HG02938 (cell line): ENCODE results near the gene LHFPL4.

Experiments
- ATAC-seq: cut with Tn5 transposase; IDR thresholded peaks from one replicate; pipeline ENCODE4 v1.9.1; 2021; ENCODE audit warnings: mild to moderate bottlenecking, moderate library complexity; ENCODE audit not compliant: unreplicated experiment

LHFPL4 gene

DNA sequence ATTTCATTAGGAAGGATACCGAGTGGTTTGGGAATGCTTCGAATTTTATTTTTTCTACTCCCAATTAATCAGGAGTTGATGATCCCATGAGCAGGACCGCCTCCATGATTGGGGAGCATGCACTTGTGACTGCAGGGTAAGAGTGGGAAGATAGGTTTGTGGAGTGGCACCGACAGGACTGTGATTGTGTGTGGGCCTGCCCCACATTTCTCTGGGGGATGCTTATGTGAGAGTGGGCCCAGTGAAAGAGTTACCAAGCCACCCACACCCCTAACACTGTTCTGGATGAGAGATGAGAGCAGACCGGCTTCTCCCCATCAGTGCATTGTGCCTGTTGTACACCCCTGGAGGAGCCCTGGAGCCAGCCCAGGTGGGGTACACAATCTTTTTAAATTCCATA lies 76.7 kb downstream of the LHFPL4 start:
- no peak for ATAC-seq

DNA sequence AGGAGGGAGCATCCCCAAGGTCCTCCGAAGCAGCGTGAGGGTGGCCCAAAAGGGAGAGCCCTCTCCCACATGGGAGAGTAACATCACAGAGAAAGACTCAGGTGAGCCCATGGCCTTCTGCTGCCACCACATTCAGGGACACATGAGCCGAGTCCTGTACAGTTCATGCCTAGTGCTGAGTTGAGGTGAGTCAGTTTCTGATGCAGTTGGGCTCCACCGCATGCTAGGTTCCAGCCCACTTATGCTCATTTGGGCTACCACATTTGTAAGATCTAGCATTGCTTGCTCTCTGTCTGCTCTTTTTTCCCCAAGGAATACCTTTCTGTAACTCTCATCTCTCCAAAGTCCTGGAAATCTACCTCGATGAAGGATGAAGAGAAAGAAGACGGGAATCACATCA lies 79.1 kb downstream of the LHFPL4 start:
- ATAC-seq = no peak

DNA sequence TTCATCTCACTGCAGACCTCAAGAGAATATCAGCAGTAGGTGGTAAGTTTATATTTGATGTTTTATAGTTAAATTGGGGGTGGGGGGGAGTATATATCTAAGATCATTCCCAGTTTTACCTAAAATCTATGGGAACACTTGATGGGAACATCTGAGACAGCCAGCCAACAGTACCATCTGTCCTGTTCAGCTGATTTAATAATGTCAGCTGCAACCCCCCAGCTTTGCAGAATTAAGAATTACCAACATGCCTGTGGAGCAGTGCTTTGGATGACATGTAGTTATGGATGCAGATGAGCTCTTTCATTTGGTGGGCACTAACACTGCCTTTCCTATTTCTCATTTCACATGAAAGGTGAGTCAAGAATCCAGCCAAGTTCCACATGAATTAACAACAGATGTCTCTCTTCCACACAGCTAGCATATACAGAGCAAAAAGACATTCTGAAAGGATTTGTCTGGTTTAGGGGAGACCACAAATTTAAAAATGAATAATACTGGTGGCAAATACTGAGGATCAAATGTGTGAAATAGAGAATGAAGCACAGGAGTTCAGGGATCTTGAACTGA lies 80.0 kb downstream of the LHFPL4 start:
- ATAC-seq = no peak

DNA sequence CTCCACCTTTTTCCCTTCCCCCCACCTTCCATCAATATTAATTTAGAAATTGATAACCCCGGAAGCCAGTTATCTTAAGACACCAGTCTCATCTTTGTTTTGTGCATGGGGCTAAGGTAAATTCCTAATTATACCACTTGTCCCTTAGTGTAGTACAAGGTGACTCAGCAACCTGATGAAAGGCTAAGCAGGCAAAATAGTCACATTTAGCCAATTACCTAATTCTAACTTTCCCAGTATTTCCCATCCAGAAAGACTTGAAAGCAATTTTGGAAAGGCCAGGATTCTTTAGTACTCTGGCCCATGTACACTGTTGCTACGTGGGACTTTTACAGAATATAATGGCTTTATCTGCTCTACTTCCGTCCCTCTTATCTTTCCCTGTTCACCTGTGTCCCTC lies 83.6 kb downstream of the LHFPL4 start:
- ATAC-seq = no peak

DNA sequence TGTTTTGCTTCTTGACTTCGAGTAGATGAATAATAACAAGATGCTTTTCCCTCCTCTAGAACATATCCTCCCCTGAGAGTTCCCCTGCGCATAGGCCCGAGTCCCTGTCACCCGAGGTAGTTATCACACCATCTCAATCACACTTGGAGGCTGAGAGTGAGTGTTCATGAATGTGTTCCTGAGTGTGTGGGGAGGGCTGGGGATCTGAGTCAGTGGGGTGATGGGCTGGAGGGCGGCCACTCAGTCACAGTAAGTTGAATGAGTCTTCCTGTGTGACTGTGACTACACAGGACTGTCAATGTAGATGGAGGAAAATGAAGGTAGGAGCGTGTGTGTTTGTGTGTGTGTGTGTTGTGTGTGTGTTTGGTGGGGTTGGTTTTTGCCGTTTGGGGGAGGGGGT lies 85.2 kb downstream of the LHFPL4 start:
- ATAC-seq = no peak

DNA sequence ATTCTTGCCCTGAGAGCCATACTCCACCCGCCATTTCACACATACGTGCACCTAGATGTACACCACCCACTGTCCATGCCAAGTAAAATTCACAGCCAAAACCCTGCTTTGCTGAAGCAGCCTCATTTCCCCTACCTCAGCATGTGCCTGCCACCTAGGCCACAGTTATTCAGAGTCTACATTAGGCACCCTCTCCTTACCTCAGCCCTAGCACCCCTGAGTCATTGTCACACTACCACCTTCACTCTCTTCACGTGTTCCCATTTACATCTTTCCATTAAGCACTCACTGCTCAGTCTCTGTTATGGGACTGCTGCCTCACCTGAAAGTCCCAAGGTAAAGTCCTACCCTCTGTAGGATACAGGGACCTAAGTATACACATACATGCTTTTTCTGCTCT lies 86.2 kb downstream of the LHFPL4 start:
- no peak for ATAC-seq

DNA sequence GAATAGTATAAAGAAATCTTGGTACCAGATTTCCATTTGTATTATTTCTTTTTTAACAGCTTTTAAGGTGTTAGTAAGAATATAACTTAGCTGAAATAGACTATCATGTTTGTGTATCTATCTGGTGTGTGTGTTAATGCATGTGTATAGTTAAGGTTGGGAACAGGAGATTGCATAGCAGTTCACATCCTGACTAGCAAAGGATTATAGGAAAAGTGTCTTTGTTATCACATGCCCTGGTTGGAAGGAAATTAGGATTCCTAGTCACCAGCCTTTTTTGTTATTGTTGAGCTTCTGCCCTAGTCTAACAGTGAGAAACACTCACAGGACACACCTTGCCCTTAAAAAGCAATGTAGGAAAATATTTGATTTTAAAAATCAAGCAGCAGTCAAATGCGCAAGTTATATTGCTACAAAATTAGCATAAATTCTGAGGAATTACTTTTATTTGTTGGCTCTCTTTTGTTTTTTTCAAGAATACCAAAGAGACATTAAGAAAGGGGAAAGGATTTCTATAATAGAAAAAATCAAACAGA lies 98.0 kb downstream of the LHFPL4 start:
- no peak for ATAC-seq

DNA sequence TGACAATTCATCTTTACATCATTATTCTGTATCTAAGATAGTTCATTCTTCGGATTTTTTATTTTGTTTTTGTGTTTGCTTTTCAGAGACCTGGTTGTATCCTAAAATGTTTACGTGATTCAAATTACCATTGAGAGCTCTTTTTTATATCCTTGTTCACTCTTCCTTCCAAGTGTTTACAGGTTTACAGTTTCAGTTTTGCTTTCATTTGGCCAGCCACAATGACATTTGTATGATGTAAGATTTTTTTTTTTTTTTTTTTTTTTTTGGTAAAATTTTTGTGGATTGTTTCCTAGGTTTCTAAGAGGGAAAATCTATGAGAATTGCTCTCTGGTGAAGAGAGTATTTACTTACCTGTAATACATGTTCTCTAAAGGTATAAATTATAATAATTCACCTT lies 101.2 kb downstream of the LHFPL4 start:
- no peak for ATAC-seq

DNA sequence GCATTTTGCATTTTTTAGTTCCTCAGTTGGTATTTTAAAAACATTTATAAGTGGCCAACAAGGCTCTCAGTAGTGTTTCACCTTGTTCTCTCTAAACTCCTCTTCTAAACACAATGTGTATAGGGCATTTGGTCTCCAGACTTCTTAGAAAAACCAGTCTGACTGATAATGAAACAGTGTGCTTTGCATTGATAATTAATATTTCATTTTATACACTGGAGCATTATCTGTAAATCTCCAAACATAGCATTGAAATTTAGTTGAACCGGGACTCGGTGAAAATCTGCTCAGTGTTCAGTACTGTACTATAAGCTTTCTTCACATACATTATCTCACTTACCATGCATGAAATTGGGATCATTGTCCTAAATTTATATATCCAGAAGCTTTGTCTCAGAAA lies 102.6 kb downstream of the LHFPL4 start:
- no peak for ATAC-seq

DNA sequence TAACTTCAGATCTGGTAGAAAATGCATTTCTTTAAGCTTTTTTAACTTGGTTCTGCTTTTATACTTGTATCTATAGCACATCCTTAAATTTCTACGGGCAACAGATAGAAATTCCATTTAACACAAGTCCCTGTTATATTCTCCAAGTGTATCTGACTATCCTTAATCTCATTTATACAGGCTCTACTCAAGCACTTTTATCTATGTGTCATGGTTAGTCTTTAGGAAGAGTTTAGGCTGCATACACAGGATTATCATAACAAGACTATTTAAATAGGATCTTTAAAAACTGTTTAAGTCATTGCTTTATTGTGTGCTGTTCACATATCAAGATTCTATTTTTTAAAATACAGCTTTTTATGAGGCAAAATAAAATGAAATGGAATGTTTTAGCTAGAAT lies 103.5 kb downstream of the LHFPL4 start:
- ATAC-seq = no peak

DNA sequence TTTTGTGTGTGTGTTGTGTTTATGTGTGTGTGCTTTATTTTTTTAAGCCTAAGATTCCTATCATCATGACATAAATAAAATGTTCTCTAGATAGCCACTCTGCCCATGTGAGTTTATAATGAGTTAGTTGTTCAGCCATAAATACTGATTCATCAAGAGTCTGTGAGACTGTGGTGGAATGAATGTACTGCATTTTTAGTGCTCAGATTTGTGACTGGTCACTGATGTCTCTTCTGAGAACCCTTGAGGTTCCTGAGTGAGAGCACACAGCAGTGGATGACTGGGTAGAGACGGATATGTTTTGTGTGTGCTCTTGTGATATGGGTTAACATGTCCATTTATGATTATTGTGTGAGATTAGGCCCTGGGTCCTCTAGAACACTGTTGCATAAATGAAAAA lies 105.0 kb downstream of the LHFPL4 start:
- ATAC-seq = no peak
